Measurements from ENCODE around the gene LRRC71. TPM values are rescaled to one million over a fixed set of nuclear protein-coding genes. Genes with fewer than 3 reads are reported as not detected.

LRRC71 gene
- total RNA-seq, 2 donors from 2014 or later = not detected

GRCh38 chr1:156876281-156876680, 44.2 kb upstream of the LRRC71 start:
- Histone ChIP-seq H3K4me3 (no peak overlapping the region), H3K9me3 (no peaks in the 10 kb centered on the region), H3K27me3 (replicated peaks; ENCODE audit: insufficient read depth) (no peaks in the 10 kb centered on the region), H3K36me3 (no peaks in the 10 kb centered on the region), H3K27ac (no peak overlapping the region), H3K4me1 (ENCODE audit: control insufficient read depth in 1 of 2, low read depth in 2 of 2) (no peaks in the 10 kb centered on the region)
- no peak for TF ChIP-seq CTCF (IDR thresholded peaks at IDR 0.05)
- no peak for DNase-seq (ENCODE audit: low spot score)
- ATAC-seq (ENCODE audit: insufficient number of reproducible peaks, low FRiP score, low read depth) = no peak

DNA sequence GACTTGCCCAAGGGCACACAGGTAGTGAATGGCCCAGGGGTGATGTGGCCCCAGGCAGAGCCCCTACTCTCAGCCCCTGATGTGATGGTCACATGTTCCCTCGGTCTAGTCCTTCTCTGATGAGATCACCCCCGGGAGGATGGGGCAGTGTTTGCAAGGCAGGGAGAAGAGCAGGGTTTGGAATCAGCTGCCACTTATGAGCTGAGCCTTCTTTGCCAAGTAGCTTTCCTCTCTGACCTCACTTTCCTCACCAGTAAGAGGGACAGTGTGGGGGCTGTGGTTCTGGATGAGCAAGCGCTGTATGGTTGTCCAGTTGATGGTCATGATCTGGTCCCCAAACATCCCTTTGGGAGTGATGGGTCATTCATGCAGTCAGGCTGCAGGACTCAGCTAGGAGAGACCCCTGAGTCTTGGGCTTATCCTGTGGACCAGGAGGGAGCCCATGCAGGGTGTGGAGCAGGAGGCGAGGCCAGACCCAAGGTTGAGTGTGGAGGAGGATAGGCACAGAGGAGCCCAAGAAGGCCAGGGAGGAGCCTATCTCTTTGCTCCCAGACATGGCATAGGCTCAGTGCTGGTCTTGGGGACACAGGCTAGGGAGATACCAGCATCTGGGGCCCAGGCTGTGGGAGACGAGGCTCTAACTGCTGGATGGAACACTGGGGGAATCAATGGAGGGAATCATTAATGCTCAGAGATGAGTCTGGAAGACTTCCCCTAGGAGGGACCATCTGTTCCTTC, 42.8 kb upstream of the LRRC71 start:
- ATAC-seq (ENCODE audit: insufficient number of reproducible peaks, low FRiP score, low read depth) (no peak), DNase-seq (ENCODE audit: low spot score) (no peak)
- Histone ChIP-seq H3K4me1 (ENCODE audit: control insufficient read depth in 1 of 2, low read depth in 2 of 2) (no peaks in the 10 kb centered on the region), H3K4me3 (no peak overlapping the region), H3K27me3 (replicated peaks; ENCODE audit: insufficient read depth) (no peaks in the 10 kb centered on the region), H3K27ac (no peak overlapping the region), H3K36me3 (no peaks in the 10 kb centered on the region), H3K9me3 (no peaks in the 10 kb centered on the region)
- no peak for TF ChIP-seq CTCF (IDR thresholded peaks at IDR 0.05)

GRCh38 chr1:156879876-156880275, 40.6 kb upstream of the LRRC71 start:
- ATAC-seq (ENCODE audit: insufficient number of reproducible peaks, low FRiP score, low read depth) (no peak), DNase-seq (ENCODE audit: low spot score) (no peak)
- H3K36me3 ChIP-seq = no peaks in the 10 kb centered on the region
- no peaks in the 10 kb centered on the region for H3K9me3 ChIP-seq
- no peak for TF ChIP-seq CTCF (IDR thresholded peaks at IDR 0.05)
- no peaks in the 10 kb centered on the region for H3K27me3 ChIP-seq (replicated peaks; ENCODE audit: insufficient read depth)
- no peak overlapping the region for H3K4me3 ChIP-seq
- no peaks in the 10 kb centered on the region for H3K4me1 ChIP-seq (ENCODE audit: control insufficient read depth in 1 of 2, low read depth in 2 of 2)
- H3K27ac ChIP-seq = no peak overlapping the region

- DNase-seq (ENCODE audit: low spot score) = no peak
- H3K27ac ChIP-seq = no peak overlapping the region
- ATAC-seq (ENCODE audit: insufficient number of reproducible peaks, low FRiP score, low read depth) = no peak
- no peak overlapping the region for H3K4me3 ChIP-seq
- H3K36me3 ChIP-seq = no peaks in the 10 kb centered on the region
- H3K4me1 ChIP-seq (ENCODE audit: control insufficient read depth in 1 of 2, low read depth in 2 of 2) = no peaks in the 10 kb centered on the region
- TF ChIP-seq CTCF (IDR thresholded peaks at IDR 0.05) = no peak
- no peaks in the 10 kb centered on the region for H3K9me3 ChIP-seq
- no peaks in the 10 kb centered on the region for H3K27me3 ChIP-seq (replicated peaks; ENCODE audit: insufficient read depth)
These were observed 40.0 kb upstream of the LRRC71 start for GRCh38 chr1:156880473-156880872.

- Histone ChIP-seq H3K9me3 (no peaks in the 10 kb centered on the region), H3K36me3 (no peaks in the 10 kb centered on the region), H3K4me3 (no peak overlapping the region), H3K4me1 (ENCODE audit: control insufficient read depth in 1 of 2, low read depth in 2 of 2) (no peaks in the 10 kb centered on the region), H3K27ac (no peak overlapping the region), H3K27me3 (replicated peaks; ENCODE audit: insufficient read depth) (no peaks in the 10 kb centered on the region)
- no peak for TF ChIP-seq CTCF (IDR thresholded peaks at IDR 0.05)
- DNase-seq (ENCODE audit: low spot score) = no peak
- no peak for ATAC-seq (ENCODE audit: insufficient number of reproducible peaks, low FRiP score, low read depth)
These were observed 39.3 kb upstream of the LRRC71 start for GRCh38 chr1:156881101-156881500.

All from thoracic aorta (tissue), 2 donors.